Endothelial cell of umbilical vein (primary cell): ENCODE results near the gene MTMR11. TPM values are rescaled to one million over a fixed set of nuclear protein-coding genes. Genes with fewer than 3 reads are reported as not detected.

Source experiments
- BruUV-seq: library from RNA; stranded (reverse); fragments of 400-500 nt; replicated peaks from 2 replicates; lab custom pipeline; 2021; lab: Mats Ljungman, UMichigan
- CTCF ChIA-PET: fragments of 300-600, 350-600 bp; sonication (Branson Sonifier 250); formaldehyde crosslinking; loops from one replicate; lab custom pipeline; 2021; ENCODE audit warnings: antibody characterized with exemption, inconsistent platforms; lab: Charles Lee
- POLR2A ChIA-PET: fragments of 300-600, 350-600 bp; sonication (Branson Sonifier 250); formaldehyde crosslinking; loops from one replicate; lab custom pipeline; 2021; ENCODE audit warnings: antibody characterized with exemption, inconsistent platforms; lab: Charles Lee
- DNase-seq: peaks from one replicate; pipeline ENCODE4 v3.0.0-alpha.2; 2011; ENCODE audit warnings: low read depth, low spot score
- FAIRE-seq: peaks from 2 replicates; lab custom pipeline; 2011; peaks lifted over from hg19 to GRCh38; lab: Jason Lieb, UNC
- H2AFZ ChIP-seq: 2 replicates; pipeline ENCODE4 v1.6.0; 2012; ENCODE audit warnings: low read depth, low read length, control low read depth, inconsistent platforms
- H3K27ac ChIP-seq: 2 replicates; pipeline ENCODE4 v1.5.1; 2011; ENCODE audit warnings: low read depth, mild to moderate bottlenecking, control low read depth, low read length, moderate library complexity; ENCODE audit not compliant: insufficient read depth
- H3K27me3 ChIP-seq, 2 experiments: 2 replicates each; pipeline versions ENCODE4 v1.6.0 to v1.6.1; 2011; ENCODE audit warnings: low read length in 2 of 2, mixed read lengths in 1 of 2; ENCODE audit not compliant: control insufficient read depth in 2 of 2, insufficient read depth in 2 of 2
- H3K36me3 ChIP-seq, 2 experiments: 2 replicates in 1 of 2; 3 replicates in 1 of 2; pipeline ENCODE4 v1.5.1; 2011; ENCODE audit warnings: low read length in 2 of 2, mild to moderate bottlenecking in 1 of 2, moderate library complexity in 1 of 2; ENCODE audit not compliant: control insufficient read depth in 2 of 2, insufficient read depth in 2 of 2; ENCODE audit errors: extremely low read depth in 1 of 2
- H3K4me1 ChIP-seq: 3 replicates; pipeline ENCODE4 v1.5.1; 2011; ENCODE audit warnings: mild to moderate bottlenecking, low read length; ENCODE audit not compliant: control insufficient read depth, insufficient read depth; ENCODE audit errors: extremely low read depth
- H3K4me2 ChIP-seq: 2 replicates; pipeline ENCODE4 v1.6.1; 2011; ENCODE audit warnings: low read length, control low read depth, mixed read lengths; ENCODE audit not compliant: insufficient read depth
- H3K4me3 ChIP-seq, 3 experiments: fragments of 200-600 bp in 1 of 3; sonication (generic), shearing (Covaris generic) in 1 of 3; replicated peaks in 1 of 3; 2 replicates each; pipeline ENCODE4 v1.5.1; 2011 to 2016; ENCODE audit warnings: control low read depth in 3 of 3, low read length in 3 of 3, mild to moderate bottlenecking in 2 of 3, inconsistent platforms in 1 of 3, low read depth in 1 of 3, moderate library complexity in 1 of 3; ENCODE audit not compliant: insufficient read depth in 1 of 3
- H3K79me2 ChIP-seq: 2 replicates; pipeline ENCODE4 v1.6.0; 2012; ENCODE audit warnings: low read length, inconsistent platforms; ENCODE audit not compliant: control insufficient read depth, insufficient read depth
- H3K9ac ChIP-seq: replicated peaks from 2 replicates; pipeline ENCODE3; 2011; ENCODE audit warnings: low read length, control low read depth; ENCODE audit not compliant: insufficient read depth; ENCODE audit errors: extremely low read depth
- H3K9me1 ChIP-seq: replicated peaks from 3 replicates; pipeline ENCODE4 v1.6.0; 2011; ENCODE audit warnings: mild to moderate bottlenecking, low read length; ENCODE audit not compliant: control insufficient read depth, insufficient read depth; ENCODE audit errors: extremely low read depth
- H3K9me3 ChIP-seq: replicated peaks from 2 replicates; pipeline ENCODE4 v1.5.1; 2012; ENCODE audit warnings: low read length, inconsistent platforms; ENCODE audit not compliant: control insufficient read depth, insufficient read depth
- H4K20me1 ChIP-seq: replicated peaks from 2 replicates; pipeline ENCODE3; 2011; ENCODE audit warnings: mild to moderate bottlenecking, low read length; ENCODE audit not compliant: control insufficient read depth, insufficient read depth; ENCODE audit errors: extremely low read depth
- CTCF ChIP-seq, 2 donors: IDR thresholded peaks; 1 replicate in 1 of 2; 2 replicates in 1 of 2; pipeline ENCODE4 v1.5.1; 2011; ENCODE audit warnings: low read length in 2 of 2, mild to moderate bottlenecking in 2 of 2, moderate library complexity in 2 of 2, control low read depth in 1 of 2, inconsistent platforms in 1 of 2, low read depth in 1 of 2; ENCODE audit not compliant: insufficient read depth in 1 of 2; ENCODE audit errors: extremely low read depth in 1 of 2
- EZH2 ChIP-seq: IDR thresholded peaks from 2 replicates; pipeline ENCODE4 v1.6.1; 2012; ENCODE audit warnings: borderline replicate concordance, low read depth, mild to moderate bottlenecking, moderate library complexity, low read length, inconsistent platforms; ENCODE audit not compliant: severe bottlenecking
- FOS ChIP-seq: IDR thresholded peaks from 2 replicates; pipeline ENCODE4 v1.6.1; 2011; ENCODE audit warnings: mild to moderate bottlenecking, low read length, moderate library complexity, borderline replicate concordance; ENCODE audit not compliant: insufficient read depth
- GATA2 ChIP-seq: IDR thresholded peaks from 2 replicates; pipeline ENCODE4 v1.7.0; 2011; ENCODE audit warnings: low read depth, mild to moderate bottlenecking, moderate library complexity, mixed read lengths, low read length; ENCODE audit not compliant: insufficient read length, insufficient read depth
- JUN ChIP-seq: IDR thresholded peaks from 2 replicates; pipeline ENCODE4 v1.6.1; 2011; ENCODE audit warnings: borderline replicate concordance, low read depth; ENCODE audit not compliant: insufficient read length, insufficient read depth
- MAX ChIP-seq: IDR thresholded peaks from 2 replicates; pipeline ENCODE4 v1.6.1; 2011; ENCODE audit not compliant: insufficient read depth, insufficient read length
- MYC ChIP-seq: IDR thresholded peaks from one replicate; pipeline ENCODE4 v1.6.1; 2011; ENCODE audit warnings: mild to moderate bottlenecking, low read depth, low read length
- POLR2A ChIP-seq: IDR thresholded peaks from 2 replicates; pipeline ENCODE4 v1.6.1; 2012; ENCODE audit warnings: low read depth, mild to moderate bottlenecking, control low read depth, low read length
- POLR2AphosphoS5 ChIP-seq: IDR thresholded peaks from 2 replicates; pipeline ENCODE4 v1.6.1; 2012; ENCODE audit warnings: low read depth, mild to moderate bottlenecking, control low read depth, low read length, moderate library complexity; ENCODE audit not compliant: insufficient read depth
- dilution Hi-C: fragments of 300-500 bp; cut with MboI; formaldehyde crosslinking; loops from one replicate; pipeline ENCODE4 v1.15.0; 2019; ENCODE audit warnings: low sequenced_read_pairs; ENCODE audit not compliant: extremely low pct_ligation_motif_present
- intact Hi-C: fragments of 100-400 bp; cut with micrococcal nuclease; formaldehyde crosslinking; loops from one replicate; pipeline ENCODE4 v1.10.0; 2022
- polyA plus RNA-seq, 4 experiments: library from polyadenylated mRNA; depleted of rRNA in 3 of 4; stranded (reverse) in 3 of 4; unstranded in 1 of 4; fragments of >200 nt; gene quantifications; 2 replicates each; pipeline versions ENCODE4 v1.2.1 to v1.2.3, GENCODE V29; 2011 to 2012; ENCODE audit warnings: missing spikeins in 1 of 4
- total RNA-seq: library from RNA; stranded (reverse); gene quantifications from 2 replicates; pipeline ENCODE4 v1.2.3, GENCODE V29; 2021

MTMR11 gene
- total and polyA plus RNA-seq, 2 donors (not counting 3 experiments of a cell fraction or from before 2014, with no cell fraction given), result 7.8 to 14.4 TPM

GRCh38 chr1:149915429-149916192 is 21.1 kb downstream of the MTMR11 start:
- Histone ChIP-seq H3K9me1 (no peaks in the 10 kb centered on the region), H3K36me3 (no peaks in the 10 kb centered on the region), H3K4me1 (peaks cover 3% of the 10 kb centered on the region), H3K4me2 (no peak overlapping the region), H3K9ac (no peak overlapping the region), H3K27ac (no peak overlapping the region), H3K79me2 (no peaks in the 10 kb centered on the region), H2AFZ (no peak overlapping the region), H3K9me3 (no peaks in the 10 kb centered on the region), H3K4me3 (no peak overlapping the region), H4K20me1 (no peaks in the 10 kb centered on the region), H3K27me3 (peaks cover 17 to 25% of the 10 kb centered on the region in 2 experiments)
- TF ChIP-seq MYC (no peak), FOS (no peak), EZH2 (no peak), POLR2AphosphoS5 (no peak), JUN (no peak), GATA2 (no peak), POLR2A (no peak), CTCF (IDR thresholded peaks at IDR 0.05; ENCODE audit: extremely low read depth in 1 of 2, insufficient read depth in 1 of 2, low read depth in 1 of 2, low read length in 2 of 2) (no peak), MAX (no peak)
- DNase-seq, result no peak
- intact Hi-C loops (no loop called here), dilution Hi-C loops (no loop called here)
- BruUV-seq, result no TSS peak
- ChIA-PET CTCF (interaction anchor here (1.5 kb wide), 1 partner anchor 271 kb away, joined by 4 read pairs; no protein-coding TSS in a partner anchor), POLR2A (no interaction called here)
- FAIRE-seq, result no peak
